ENCODE measurements around the gene KLRG1. TPM values are rescaled to one million over a fixed set of nuclear protein-coding genes. Genes with fewer than 3 reads are reported as not detected.

The KLRG1 gene
- polyA plus RNA-seq, 1 experiment: 0.43 TPM

DNA sequence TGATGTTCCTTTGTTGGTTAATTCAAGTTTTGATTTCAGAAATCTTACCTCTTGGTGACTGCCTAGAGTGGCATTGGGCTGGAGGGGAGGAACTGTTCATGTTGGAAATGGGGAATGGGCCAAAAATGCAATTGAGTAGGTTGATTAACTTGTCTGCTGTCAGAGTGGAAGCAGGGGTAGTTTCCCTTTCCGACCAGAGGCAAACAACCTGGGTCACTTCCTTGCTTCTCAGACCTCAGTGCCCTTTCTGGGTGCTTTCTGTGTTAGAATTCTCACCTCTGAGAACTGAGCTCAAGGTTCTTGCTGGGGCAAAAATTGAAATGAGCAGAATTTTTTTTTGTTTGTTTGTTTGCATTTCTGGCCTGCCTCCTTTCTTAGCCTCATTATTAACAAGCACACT lies 37.6 kb upstream of the KLRG1 start:
- DNase-seq (ENCODE audit: low read depth): no peak
- TF ChIP-seq, protein P1, sequence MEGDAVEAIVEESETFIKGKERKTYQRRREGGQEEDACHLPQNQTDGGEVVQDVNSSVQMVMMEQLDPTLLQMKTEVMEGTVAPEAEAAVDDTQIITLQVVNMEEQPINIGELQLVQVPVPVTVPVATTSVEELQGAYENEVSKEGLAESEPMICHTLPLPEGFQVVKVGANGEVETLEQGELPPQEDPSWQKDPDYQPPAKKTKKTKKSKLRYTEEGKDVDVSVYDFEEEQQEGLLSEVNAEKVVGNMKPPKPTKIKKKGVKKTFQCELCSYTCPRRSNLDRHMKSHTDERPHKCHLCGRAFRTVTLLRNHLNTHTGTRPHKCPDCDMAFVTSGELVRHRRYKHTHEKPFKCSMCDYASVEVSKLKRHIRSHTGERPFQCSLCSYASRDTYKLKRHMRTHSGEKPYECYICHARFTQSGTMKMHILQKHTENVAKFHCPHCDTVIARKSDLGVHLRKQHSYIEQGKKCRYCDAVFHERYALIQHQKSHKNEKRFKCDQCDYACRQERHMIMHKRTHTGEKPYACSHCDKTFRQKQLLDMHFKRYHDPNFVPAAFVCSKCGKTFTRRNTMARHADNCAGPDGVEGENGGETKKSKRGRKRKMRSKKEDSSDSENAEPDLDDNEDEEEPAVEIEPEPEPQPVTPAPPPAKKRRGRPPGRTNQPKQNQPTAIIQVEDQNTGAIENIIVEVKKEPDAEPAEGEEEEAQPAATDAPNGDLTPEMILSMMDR (IDR thresholded peaks at IDR 0.05; ENCODE audit: insufficient read depth, low read depth, low read length): no peak
- POLR2A ChIA-PET: no interaction called here
- H3K27me3 ChIP-seq (ENCODE audit: control insufficient read depth, insufficient read depth, low read length): no peaks in the 10 kb centered on the region
- CTCF ChIA-PET: interaction anchor here (0.6 to 1.5 kb wide), 4 partner anchors 32 to 394 kb away, joined by 3 to 7 read pairs (median 4); no protein-coding TSS in a partner anchor
- no peaks in the 10 kb centered on the region for H3K36me3 ChIP-seq (ENCODE audit: control insufficient read depth, insufficient read depth, low read length)
- no peak overlapping the region for H3K4me3 ChIP-seq (ENCODE audit: low read depth, low read length)

DNA sequence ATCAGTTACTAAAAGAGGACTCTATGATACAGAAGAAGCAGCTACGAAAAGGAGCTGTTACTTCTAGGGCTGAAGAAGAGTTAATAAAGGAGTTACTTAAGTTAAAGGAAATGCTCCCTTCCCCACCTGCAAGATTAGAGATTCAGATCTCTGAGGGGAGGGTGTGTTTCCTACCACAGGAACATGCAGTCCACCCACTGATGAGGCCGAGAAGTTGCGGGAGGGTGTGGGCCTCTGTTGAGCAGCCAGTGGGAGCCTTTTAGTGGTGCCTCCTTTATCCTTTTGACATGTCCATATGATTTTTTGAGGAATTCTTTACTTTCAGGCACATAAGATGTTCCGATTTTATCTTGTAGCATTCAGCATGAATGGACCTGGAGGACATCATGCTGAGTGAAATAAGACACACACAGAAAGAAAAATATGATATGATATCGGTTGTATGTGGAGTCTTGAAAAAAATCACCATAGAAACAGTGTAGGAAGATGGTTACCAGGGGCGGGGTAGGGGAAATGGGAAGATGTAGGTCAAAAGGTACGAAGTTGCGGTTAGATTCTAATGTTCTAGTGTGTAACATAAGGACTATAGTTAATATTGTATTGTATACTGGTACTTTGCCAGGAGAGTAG lies 35.5 kb upstream of the KLRG1 start:
- TF ChIP-seq, protein P1 (IDR thresholded peaks at IDR 0.05; ENCODE audit: insufficient read depth, low read depth, low read length): no peak
- Histone ChIP-seq H3K27me3 (ENCODE audit: control insufficient read depth, insufficient read depth, low read length) (no peaks in the 10 kb centered on the region), H3K4me3 (ENCODE audit: low read depth, low read length) (no peak overlapping the region), H3K36me3 (ENCODE audit: control insufficient read depth, insufficient read depth, low read length) (no peaks in the 10 kb centered on the region)
- ChIA-PET CTCF (interaction anchor here (0.6 to 1.4 kb wide), 2 partner anchors 9 to 88 kb away, joined by 3 read pairs; no protein-coding TSS in a partner anchor), POLR2A (no interaction called here)
- no peak for DNase-seq (ENCODE audit: low read depth)

DNA sequence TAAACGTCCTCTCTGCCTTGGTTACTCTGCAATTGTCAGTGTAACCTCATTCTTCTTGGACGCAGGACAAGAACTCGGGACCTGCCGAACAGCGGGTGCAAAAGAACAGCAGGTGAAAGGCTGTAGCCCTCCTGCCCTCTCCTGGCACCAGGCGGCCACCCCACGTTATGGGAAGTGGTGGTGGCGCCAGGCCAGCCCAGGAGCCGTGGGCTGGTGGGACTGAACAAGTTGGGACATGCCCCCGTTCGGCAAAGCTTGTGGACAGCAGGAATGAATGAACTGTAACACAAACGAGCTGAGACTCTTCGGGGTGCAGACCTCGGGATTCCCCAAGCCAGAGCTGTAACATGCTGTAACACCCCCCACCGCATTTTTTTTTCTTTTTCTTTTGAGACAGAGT lies 33.3 kb upstream of the KLRG1 start:
- POLR2A ChIA-PET: no interaction called here
- no peak overlapping the region for H3K4me3 ChIP-seq (ENCODE audit: low read depth, low read length)

DNA sequence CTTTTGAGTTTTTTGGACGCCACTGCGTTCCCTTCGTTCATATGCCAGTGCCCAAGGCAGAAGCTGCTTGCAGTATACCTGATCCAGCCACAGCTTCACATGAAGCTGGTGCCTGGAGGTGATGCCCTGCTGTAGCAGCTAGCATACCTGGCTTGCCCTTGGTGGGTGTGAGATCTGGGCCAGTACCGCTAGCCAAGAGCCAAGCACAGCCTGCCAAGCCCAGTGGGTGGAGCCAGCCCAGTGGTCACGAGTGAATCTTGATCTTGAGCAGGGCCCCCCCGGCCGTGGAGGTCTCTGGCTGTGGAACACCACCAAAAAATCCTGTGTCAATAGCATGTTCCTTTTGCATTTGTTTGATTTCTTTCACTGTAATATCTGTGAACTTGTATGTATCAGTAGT lies 32.6 kb upstream of the KLRG1 start:
- Histone ChIP-seq H3K27me3 (ENCODE audit: control insufficient read depth, insufficient read depth, low read length) (no peaks in the 10 kb centered on the region), H3K36me3 (ENCODE audit: control insufficient read depth, insufficient read depth, low read length) (no peaks in the 10 kb centered on the region), H3K4me3 (ENCODE audit: low read depth, low read length) (no peak overlapping the region)
- DNase-seq (ENCODE audit: low read depth): no peak
- POLR2A ChIA-PET: no interaction called here
- TF ChIP-seq, protein P1 (IDR thresholded peaks at IDR 0.05; ENCODE audit: insufficient read depth, low read depth, low read length): no peak
- CTCF ChIA-PET: no interaction called here

More for the DNA sequence above, 33.3 kb upstream of the KLRG1 start:
- TF ChIP-seq, protein P1 (IDR thresholded peaks at IDR 0.05; ENCODE audit: insufficient read depth, low read depth, low read length): no peak
- DNase-seq (ENCODE audit: low read depth): no peak
- H3K36me3 ChIP-seq (ENCODE audit: control insufficient read depth, insufficient read depth, low read length): no peaks in the 10 kb centered on the region
- no peaks in the 10 kb centered on the region for H3K27me3 ChIP-seq (ENCODE audit: control insufficient read depth, insufficient read depth, low read length)
- CTCF ChIA-PET: interaction anchor here (0.6 kb wide), 3 partner anchors 36 to 787 kb away, joined by 3 read pairs; no protein-coding TSS in a partner anchor

DNA sequence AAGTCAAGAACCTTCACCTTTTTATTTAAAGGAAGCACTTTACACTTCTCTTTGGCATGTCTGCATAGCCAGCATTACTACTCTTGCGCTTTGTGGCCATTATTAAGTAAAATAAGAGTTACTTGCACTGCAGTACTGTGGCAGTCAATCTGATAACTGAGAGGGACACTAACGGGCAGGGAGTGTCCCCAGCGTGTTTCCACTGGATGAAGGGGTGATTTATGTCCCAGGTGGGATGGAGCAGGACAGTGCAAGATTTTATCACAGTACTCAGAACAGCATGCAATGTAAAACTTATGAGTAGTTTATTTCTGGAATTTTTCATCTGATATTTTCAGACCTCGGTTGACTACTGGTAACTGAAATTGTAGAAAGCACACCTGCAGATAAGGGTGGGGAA lies 31.8 kb upstream of the KLRG1 start:
- ChIA-PET CTCF (interaction anchor here (0.7 kb wide), 1 partner anchor 99 kb away, joined by 3 read pairs; no protein-coding TSS in a partner anchor), POLR2A (no interaction called here)
- Histone ChIP-seq H3K4me3 (ENCODE audit: low read depth, low read length) (no peak overlapping the region), H3K27me3 (ENCODE audit: control insufficient read depth, insufficient read depth, low read length) (no peaks in the 10 kb centered on the region), H3K36me3 (ENCODE audit: control insufficient read depth, insufficient read depth, low read length) (no peaks in the 10 kb centered on the region)
- no peak for DNase-seq (ENCODE audit: low read depth)
- TF ChIP-seq, protein P1 (IDR thresholded peaks at IDR 0.05; ENCODE audit: insufficient read depth, low read depth, low read length): no peak
